NCI-H69 (cell line): ENCODE data around the gene DLGAP1.

Experiments
- DNase-seq: peaks from one replicate; lab custom pipeline; 2025; lab: John Stamatoyannopoulos, UW

Gene DLGAP1

GRCh38 chr18:3773303-3773702 is 681.8 kb downstream of the DLGAP1 start:
- peak; percentile 56 for DNase-seq

DNA sequence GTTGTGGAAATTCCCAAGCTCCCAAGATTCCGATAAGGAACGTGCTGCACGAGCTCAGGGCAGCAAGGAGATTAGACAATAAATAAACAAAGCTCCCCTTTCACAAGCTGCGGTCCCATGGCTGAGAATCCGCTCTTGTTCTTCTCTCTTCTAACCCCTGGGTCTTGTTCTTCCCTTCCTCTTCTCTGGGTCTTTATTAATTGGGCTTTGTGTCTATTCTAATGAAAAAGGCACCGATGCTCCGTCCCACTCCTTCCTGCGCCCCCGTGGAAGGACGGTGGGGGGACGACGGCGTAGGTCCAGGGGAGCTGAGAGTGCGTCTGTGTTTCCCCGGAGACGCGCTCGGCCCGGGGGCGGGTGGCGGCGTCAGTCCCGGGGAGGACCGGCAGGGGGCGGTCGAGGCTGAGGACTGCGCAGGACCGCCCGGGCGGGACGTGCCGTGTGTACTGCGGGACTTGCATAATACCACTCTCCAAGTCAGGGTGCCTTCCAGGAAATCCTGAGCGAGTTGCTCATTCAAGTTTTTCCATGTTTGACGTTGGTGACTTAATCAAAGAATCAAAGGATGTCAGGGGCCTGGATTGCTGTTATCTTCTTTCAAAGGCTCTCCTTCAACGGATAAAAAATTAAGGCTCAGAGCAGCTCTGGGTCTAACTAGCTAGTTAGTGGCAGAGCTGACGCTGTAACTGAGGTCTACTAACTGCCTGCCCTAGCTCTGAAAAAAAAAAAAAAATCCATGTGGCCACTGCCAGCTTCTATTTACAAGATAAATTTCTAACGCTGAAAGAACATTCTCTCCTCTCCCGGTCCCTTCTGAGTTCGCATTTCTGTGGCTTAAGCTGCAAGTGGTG is 683.8 kb downstream of the DLGAP1 start:
- DNase-seq = peak; percentile 93

DNA sequence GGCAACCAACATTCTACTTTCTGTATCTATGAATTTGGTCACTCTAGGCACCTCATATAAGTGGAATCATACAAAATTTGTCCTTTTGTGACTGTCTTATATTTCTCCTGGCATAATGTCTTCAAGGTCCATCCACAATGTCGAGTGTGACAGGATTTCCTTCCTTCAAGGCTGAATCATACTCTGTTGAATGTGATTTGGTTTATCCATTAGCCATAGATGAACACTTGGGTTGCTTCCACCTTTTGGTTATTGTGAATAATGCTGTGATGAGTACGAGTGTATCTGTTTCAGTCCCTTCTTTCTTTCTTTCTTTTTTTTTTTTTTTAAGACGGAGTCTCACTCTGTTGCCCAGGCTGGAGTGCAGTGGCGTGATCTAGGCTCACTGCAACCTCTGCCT is 693.8 kb downstream of the DLGAP1 start:
- no peak for DNase-seq

DNA sequence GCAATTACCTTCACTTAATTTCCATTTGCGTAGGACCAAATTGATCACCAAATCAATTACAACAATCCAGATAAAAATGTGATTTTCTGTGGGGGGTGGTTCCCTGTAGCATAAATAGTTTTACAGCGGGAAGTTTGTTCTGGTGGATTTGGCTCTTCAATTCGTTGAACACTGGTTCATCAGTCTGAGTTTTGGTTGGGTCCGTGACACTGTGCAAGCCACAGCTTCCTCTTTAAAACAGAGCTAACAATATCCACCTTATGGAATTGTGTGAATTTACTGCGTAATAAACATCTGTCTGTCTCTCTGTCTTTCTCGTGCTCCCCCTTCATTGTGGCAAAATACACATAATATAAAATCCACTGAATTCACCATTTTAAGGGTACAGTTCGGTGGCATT is 694.4 kb downstream of the DLGAP1 start:
- no peak for DNase-seq

GRCh38 chr18:3759099-3759498 is 696.0 kb downstream of the DLGAP1 start:
- no peak for DNase-seq

GRCh38 chr18:3758531-3758930 is 696.6 kb downstream of the DLGAP1 start:
- DNase-seq = no peak

DNA sequence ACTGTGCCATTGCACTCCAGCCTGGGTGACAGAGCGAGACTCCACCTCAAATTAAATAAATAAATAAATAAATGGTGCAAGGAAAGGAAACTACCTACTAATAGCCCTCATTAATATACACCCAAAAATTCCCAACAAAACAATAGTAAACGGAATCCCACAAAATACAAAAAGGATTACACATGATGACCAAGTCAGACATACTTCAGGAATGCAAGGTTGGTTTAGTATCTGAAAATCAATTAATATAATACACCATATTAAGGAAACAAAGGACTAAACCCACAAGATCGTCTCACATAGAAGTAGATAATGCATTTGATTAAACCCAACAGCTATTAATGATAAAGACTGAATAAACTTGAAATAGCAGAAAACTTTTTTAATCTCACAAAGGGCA is 697.7 kb downstream of the DLGAP1 start:
- DNase-seq = no peak

DNA sequence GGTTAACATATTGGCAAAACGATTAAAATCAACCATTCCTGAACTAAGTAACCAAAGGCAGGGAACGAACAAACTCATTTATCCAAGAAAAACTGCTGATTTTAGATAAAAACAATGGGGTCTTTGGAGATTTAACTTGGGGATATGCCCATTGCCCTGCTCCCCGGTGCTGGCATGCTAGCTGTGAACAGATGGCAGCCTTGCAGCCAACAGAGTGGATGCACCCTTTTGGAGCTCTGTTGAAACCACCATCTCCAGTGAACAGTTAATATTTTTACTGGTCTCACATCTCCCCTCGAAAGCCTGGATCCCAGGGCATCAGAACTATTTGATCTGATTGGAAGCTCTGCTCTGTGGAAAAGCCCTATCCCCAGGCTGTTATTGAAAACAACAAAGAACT is 702.0 kb downstream of the DLGAP1 start:
- DNase-seq = no peak

DNA sequence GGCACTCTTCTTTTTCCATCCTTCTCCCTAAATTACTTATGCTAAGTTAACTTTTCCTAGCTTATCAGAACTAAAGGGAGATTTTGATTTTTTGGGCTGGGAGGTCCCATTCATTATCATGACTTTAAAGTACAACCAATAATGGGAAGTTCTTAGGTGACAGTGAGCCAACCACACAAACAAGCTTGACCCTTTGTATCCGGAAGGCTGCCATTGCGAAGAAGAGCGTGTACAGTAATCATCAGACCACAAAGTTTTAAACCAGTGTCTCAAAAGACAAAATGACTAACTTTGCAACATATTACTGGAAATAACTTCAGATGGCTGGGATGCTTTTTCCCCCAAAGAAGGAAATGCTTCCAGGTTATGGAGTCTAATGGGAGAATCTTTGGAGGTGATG is 707.0 kb downstream of the DLGAP1 start:
- DNase-seq = no peak

DNA sequence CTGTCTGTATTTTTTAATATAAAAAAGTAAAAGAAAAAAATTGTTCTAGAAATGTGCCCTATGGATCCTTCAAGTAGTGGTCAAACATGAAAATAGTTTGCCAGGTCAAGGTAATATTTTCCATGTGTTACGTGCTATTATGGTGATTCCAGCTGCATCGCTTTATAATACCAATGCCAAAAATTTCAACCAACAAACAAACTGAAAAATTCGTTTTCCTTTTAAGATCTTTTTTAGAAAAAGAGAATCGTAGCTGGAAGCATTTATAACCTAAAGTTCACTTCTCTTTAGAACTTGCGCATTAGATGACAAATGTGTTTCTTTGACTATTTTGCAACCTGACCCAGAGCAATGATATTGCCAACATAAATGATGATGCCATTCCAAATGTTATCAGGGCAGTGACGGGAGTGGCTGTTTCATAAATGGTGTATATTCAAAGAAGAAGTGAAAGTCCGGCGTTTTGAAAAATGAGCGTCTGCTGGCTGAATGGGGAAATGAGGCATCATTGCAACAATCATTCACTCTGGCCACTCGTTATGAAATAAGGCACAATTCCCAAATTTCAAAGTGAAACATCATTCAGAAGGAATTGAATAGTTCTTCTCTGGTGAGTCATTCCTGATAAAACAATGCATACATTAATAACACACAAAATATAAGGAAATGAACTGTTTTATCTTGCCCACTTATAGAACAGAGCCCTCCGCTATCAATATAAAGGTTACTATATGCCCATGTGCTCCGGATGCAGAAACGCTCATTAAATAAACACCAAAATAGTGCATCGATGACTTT is 707.7 kb downstream of the DLGAP1 start:
- DNase-seq = no peak

- DNase-seq = no peak
Measured at GRCh38 chr18:3742541-3742940, 712.6 kb downstream of the DLGAP1 start.

GRCh38 chr18:3741333-3741732 is 713.8 kb downstream of the DLGAP1 start:
- DNase-seq = no peak

- DNase-seq = no peak
Measured at GRCh38 chr18:3728704-3729437, 726.2 kb downstream of the DLGAP1 start.

DNA sequence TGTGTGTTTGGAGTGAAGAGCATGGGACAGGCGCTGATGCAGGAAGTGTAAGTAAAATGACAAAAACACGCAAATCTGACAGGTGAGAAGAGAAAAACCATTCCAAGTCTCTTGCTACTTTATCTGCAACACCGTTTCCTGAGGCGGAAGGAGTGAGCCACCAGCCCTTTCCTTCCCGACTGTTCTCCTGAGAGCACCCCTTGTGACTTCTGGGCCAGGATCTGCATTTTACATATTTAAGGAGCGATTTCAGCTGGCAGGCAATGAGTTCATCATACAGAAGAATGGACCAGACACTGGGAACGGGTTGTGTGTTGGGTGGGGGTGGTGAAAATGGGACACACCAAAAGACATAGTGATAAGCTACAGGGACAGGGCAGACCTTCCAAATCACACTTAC is 727.8 kb downstream of the DLGAP1 start:
- peak; percentile 19 for DNase-seq

DNA sequence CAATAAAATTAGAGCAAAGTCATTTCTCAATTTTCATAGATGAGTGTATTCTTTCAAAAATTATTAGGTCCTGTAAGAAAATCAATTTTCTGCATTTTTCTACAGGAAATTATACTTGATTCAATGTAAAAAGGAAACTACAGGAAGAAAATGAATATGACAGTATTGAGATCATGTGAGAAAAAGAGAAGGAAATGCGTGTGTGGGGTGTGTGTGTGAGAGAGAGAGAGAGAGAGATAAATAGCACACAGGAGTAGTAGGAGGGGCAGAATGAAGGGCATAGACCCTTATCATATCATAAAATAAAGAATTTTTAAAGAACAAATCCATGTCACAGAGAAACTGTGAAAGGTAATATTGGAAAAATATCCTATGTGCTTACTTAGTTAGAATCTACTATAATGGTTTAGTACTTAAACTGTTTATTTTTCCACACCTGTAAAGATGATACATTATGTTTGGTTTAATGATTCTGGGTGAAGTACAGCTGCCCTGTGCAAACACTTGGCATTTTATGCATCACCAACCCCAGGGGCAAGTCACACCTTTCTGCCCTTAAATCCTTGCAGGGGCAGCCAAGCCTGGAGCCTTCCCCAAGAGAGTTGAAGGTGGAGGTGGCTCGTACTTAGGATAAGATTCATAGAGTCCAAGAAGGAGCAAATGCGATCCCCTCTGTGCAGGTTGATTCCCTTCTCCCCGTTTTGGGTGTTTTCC is 728.7 kb downstream of the DLGAP1 start:
- peak; percentile 92 for DNase-seq

GRCh38 chr18:3725115-3725514 is 730.0 kb downstream of the DLGAP1 start:
- DNase-seq = no peak

DNA sequence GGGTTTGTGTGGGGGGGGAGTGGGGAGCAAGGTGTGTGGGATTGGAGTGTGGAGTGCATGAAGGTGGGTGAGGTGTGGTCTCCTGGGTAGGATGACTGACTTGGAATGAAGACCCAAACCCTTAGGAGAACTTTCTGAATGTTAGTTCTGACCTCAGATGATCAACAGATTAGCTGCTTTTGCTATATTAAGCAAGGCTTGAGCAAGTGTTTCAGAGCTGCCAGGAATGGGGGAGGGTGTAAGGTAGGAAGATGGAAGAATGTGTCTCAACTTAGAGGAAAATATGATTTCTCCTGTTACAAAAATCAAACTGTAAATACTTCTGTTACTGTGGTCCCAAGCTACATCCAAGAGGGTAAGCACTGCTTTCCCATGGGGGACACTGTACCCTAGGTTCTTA is 731.6 kb downstream of the DLGAP1 start:
- no peak for DNase-seq

DNA sequence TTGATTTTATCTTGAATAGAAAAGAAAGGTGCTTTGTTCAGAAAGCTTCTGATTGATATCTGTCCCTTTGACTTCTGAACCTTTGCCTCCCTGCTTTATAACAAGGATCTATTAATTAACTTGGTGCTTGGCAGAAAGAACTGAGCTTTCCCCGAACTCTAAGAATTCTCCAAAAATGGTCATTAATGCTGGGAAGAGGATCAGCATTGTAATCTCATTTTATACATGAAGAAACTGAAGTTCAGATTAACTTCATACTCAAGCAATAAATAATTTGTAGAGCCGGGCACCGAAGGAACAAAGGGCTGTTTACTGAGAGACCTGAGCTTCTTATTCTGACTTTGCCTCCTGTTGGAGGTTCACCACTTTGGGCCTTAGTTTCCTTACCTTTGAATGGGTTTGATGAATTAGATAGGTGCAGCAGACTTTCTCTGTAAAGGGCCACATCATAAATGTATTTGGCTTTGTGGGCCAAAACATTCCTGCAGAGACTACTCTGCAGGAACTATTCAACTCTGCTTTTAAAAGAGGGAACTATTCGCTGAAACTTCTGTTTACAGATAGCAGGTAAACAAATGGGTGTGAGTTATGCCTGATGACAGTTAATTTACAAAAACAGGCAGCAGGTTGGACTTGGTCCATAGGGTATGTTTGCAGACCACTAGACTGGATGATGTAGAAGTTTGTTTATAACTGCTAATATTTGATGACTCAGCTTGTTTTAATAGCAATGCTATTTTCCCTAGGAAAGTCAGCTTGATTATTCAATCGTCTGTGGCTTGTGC is 732.3 kb downstream of the DLGAP1 start:
- DNase-seq = peak; percentile 58

- DNase-seq = peak; percentile 89
Measured at GRCh38 chr18:3721771-3722648, 733.1 kb downstream of the DLGAP1 start.
